NCI-H146 treated with DMSO at 0.1 percent for 48 hours (cell line): ENCODE results near the gene METAP1D.
"Not testable (repeated sequence)": the region's sequence is repeated elsewhere in the genome, so short reads cannot be mapped to it uniquely, and the experiment has no call there.

Experiments used
- DNase-seq: peaks from one replicate; lab custom pipeline; 2025; ENCODE audit not compliant: unreplicated experiment; lab: John Stamatoyannopoulos, UW

The METAP1D gene

GRCh38 chr2:171996021-171996420, 3.7 kb upstream of the METAP1D start:
- DNase-seq, result no peak

- not testable (repeated sequence) for DNase-seq
Observed at GRCh38 chr2:171997031-171997430, 2.7 kb upstream of the METAP1D start.

- DNase-seq, result no peak
Observed at GRCh38 chr2:171999161-171999560, 592 bp upstream of the METAP1D start.

GRCh38 chr2:172000696-172001361, 1.1 kb downstream of the METAP1D start:
- DNase-seq, result no peak

- no peak for DNase-seq
Observed at GRCh38 chr2:172007372-172007771, 7.6 kb downstream of the METAP1D start.

- DNase-seq, result no peak
Observed at GRCh38 chr2:172009823-172010222, 10.1 kb downstream of the METAP1D start.

GRCh38 chr2:172011812-172012575, 12.2 kb downstream of the METAP1D start:
- DNase-seq, result no peak

- peak; percentile 3 for DNase-seq
Observed at GRCh38 chr2:172012677-172013391, 13.1 kb downstream of the METAP1D start.

- DNase-seq, result no peak
Observed at GRCh38 chr2:172013396-172013795, 13.6 kb downstream of the METAP1D start.

GRCh38 chr2:172021074-172021931, 21.6 kb downstream of the METAP1D start:
- no peak for DNase-seq

GRCh38 chr2:172021955-172022354, 22.2 kb downstream of the METAP1D start:
- no peak for DNase-seq

GRCh38 chr2:172031536-172031935, 31.8 kb downstream of the METAP1D start:
- no peak for DNase-seq

GRCh38 chr2:172038121-172038520, 38.4 kb downstream of the METAP1D start:
- DNase-seq, result no peak

GRCh38 chr2:172038604-172039003, 38.9 kb downstream of the METAP1D start:
- DNase-seq, result peak; percentile 20

GRCh38 chr2:172039011-172039704, 39.4 kb downstream of the METAP1D start:
- no peak for DNase-seq

- no peak for DNase-seq
Observed at GRCh38 chr2:172040311-172040710, 40.6 kb downstream of the METAP1D start.

- no peak for DNase-seq
Observed at GRCh38 chr2:172046080-172046678, 46.4 kb downstream of the METAP1D start.

GRCh38 chr2:172046866-172047565, 47.3 kb downstream of the METAP1D start:
- DNase-seq, result no peak
